Natural killer cell (primary cell): ENCODE measurements around the gene KLF3. TPM values are rescaled to one million over a fixed set of nuclear protein-coding genes. Genes with fewer than 3 reads are reported as not detected.

Experiments used
- ATAC-seq, 3 donors: fragments of 150-1000 bp in 2 of 3; fragments of 200-7000 bp in 1 of 3; cut with Tn5 transposase; 1 replicate in 1 of 3; 2 replicates in 2 of 3; pipeline ENCODE4 v1.10.0; 2021; ENCODE audit warnings: mild to moderate bottlenecking in 2 of 3, moderate library complexity in 2 of 3
- DNase-seq, 2 donors: peaks; one replicate each; pipeline versions ENCODE4 v3.0.0 to v3.0.0-alpha.2; 2013 to 2021; ENCODE audit warnings: mixed read lengths in 1 of 2
- H3K27ac ChIP-seq: one replicate; pipeline ENCODE4 v1.5.1; 2013; ENCODE audit warnings: mild to moderate bottlenecking, low read length
- H3K27me3 ChIP-seq: one replicate; pipeline ENCODE4 v1.6.1; 2013; ENCODE audit warnings: low read length; ENCODE audit not compliant: control insufficient read depth, insufficient read depth
- H3K36me3 ChIP-seq: one replicate; pipeline ENCODE4 v1.6.1; 2013; ENCODE audit warnings: low read length; ENCODE audit not compliant: control insufficient read depth, insufficient read depth
- H3K4me1 ChIP-seq: one replicate; pipeline ENCODE4 v1.6.1; 2013; ENCODE audit warnings: low read length; ENCODE audit not compliant: control insufficient read depth, insufficient read depth
- H3K4me3 ChIP-seq: one replicate; pipeline ENCODE4 v1.5.1; 2013; ENCODE audit warnings: low read length
- H3K9me3 ChIP-seq: one replicate; pipeline ENCODE4 v1.6.1; 2013; ENCODE audit warnings: low read length; ENCODE audit not compliant: control insufficient read depth, insufficient read depth
- H3K27ac Mint-ChIP-seq, 2 donors: one replicate each; pipeline ENCODE4 v1.8.0; 2022; ENCODE audit warnings: mild to moderate bottlenecking in 2 of 2, mixed read lengths in 2 of 2, moderate library complexity in 1 of 2
- H3K27me3 Mint-ChIP-seq, 2 donors: one replicate each; pipeline ENCODE4 v1.8.0; 2022; ENCODE audit warnings: low read depth in 2 of 2, mixed read lengths in 2 of 2
- H3K36me3 Mint-ChIP-seq: one replicate; pipeline ENCODE4 v1.8.0; 2022; ENCODE audit warnings: mixed read lengths
- H3K4me1 Mint-ChIP-seq, 2 donors: one replicate each; pipeline ENCODE4 v1.8.0; 2022; ENCODE audit warnings: mixed read lengths in 2 of 2
- H3K4me3 Mint-ChIP-seq: one replicate; pipeline ENCODE4 v1.8.0; 2022; ENCODE audit warnings: mild to moderate bottlenecking, moderate library complexity, mixed read lengths
- H3K9me3 Mint-ChIP-seq, 2 donors: one replicate each; pipeline ENCODE4 v1.8.0; 2022; ENCODE audit warnings: mixed read lengths in 2 of 2
- WGBS: methylation state at CpG from one replicate; pipeline ENCODE4 v1.1.7; 2013; ENCODE audit warnings: missing lambda C conversion rate; ENCODE audit not compliant: insufficient coverage; 5-methylcytosine and 5-hydroxymethylcytosine counted together
- intact Hi-C: fragments of 100-400 bp; cut with micrococcal nuclease; formaldehyde crosslinking; loops from one replicate; pipeline ENCODE4 v1.14.2; 2022
- total RNA-seq, 4 donors: library from RNA; stranded (reverse); fragments of 120-200 nt in 1 of 4; gene quantifications; one replicate each; pipeline versions ENCODE4 v1.2.3 to v1.2.4, GENCODE V29; 2013 to 2022
- TF ChIP-seq, protein P1 (sequence below): fragments of 200-600 bp; IDR thresholded peaks from one replicate; pipeline ENCODE4 v1.8.0; 2022; ENCODE audit warnings: antibody characterized with exemption

Gene KLF3
- total RNA-seq, 3 donors from 2014 or later (not counting 1 experiment from before 2014, with no cell fraction given) = 109 to 114 (median 112) TPM

DNA sequence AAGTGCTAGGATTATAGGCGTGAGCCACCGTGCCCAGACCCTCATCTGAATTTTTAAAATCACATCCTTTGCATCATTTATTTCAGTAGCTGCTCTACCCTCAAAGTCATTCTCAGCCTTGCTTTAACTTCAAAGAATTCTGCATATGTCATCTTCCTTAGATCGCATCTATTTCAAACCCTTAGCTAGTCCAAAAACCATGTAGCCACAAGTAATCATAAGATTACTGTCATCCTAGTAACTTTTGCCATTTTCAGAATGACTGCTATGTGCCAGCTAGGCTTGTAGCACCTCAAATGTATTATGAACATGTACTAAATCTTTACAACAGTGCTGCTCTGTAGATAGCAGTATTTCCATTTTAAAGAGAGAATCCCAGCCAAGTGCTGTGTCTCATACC lies 45.5 kb upstream of the KLF3 start:
- H3K27ac Mint-ChIP-seq = no peak overlapping the region
- no peak for ATAC-seq
- H3K36me3 ChIP-seq = no peaks in the 10 kb centered on the region
- H3K27ac ChIP-seq = no peak overlapping the region
- no peaks in the 10 kb centered on the region for H3K9me3 Mint-ChIP-seq
- no peak overlapping the region for H3K4me3 Mint-ChIP-seq
- no peak for DNase-seq
- no peaks in the 10 kb centered on the region for H3K36me3 Mint-ChIP-seq
- H3K4me1 Mint-ChIP-seq = peaks cover 0 to 11% of the 10 kb centered on the region in 2 donors
- TF ChIP-seq, protein P1, sequence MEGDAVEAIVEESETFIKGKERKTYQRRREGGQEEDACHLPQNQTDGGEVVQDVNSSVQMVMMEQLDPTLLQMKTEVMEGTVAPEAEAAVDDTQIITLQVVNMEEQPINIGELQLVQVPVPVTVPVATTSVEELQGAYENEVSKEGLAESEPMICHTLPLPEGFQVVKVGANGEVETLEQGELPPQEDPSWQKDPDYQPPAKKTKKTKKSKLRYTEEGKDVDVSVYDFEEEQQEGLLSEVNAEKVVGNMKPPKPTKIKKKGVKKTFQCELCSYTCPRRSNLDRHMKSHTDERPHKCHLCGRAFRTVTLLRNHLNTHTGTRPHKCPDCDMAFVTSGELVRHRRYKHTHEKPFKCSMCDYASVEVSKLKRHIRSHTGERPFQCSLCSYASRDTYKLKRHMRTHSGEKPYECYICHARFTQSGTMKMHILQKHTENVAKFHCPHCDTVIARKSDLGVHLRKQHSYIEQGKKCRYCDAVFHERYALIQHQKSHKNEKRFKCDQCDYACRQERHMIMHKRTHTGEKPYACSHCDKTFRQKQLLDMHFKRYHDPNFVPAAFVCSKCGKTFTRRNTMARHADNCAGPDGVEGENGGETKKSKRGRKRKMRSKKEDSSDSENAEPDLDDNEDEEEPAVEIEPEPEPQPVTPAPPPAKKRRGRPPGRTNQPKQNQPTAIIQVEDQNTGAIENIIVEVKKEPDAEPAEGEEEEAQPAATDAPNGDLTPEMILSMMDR = no peak
- no peaks in the 10 kb centered on the region for H3K27me3 Mint-ChIP-seq
- H3K4me3 ChIP-seq = no peak overlapping the region
- H3K27me3 ChIP-seq = no peaks in the 10 kb centered on the region
- WGBS = 75% methylated on average over 3 of the region's 3 CpGs
- H3K4me1 ChIP-seq = no peaks in the 10 kb centered on the region
- intact Hi-C loops = no loop called here
- no peaks in the 10 kb centered on the region for H3K9me3 ChIP-seq

DNA sequence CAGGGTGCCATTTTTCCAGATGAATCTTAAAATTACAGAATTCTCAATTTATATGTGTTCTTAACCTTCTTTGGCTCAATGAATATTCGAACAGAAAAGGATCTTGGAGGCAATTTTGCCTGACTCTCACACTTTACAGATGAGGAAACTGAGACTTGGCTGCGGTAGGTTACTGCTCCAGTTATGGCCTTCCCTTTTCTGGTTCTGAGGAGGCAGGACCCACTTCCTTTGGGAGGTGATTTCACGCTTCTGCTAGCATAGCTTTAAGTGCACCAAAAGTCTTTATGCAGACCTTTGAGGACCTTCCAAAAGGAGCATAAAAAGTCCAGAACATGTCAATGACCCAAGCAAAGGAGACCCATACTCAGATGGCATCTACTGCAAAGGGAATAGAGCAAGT lies 44.7 kb upstream of the KLF3 start:
- no peaks in the 10 kb centered on the region for H3K4me1 ChIP-seq
- no peaks in the 10 kb centered on the region for H3K36me3 ChIP-seq
- TF ChIP-seq, protein P1 = no peak
- no peaks in the 10 kb centered on the region for H3K9me3 ChIP-seq
- 77% methylated on average over 3 of the region's 3 CpGs for WGBS
- intact Hi-C loops = no loop called here
- no peak overlapping the region for H3K27ac ChIP-seq
- Mint-ChIP-seq H3K27me3 (no peaks in the 10 kb centered on the region), H3K4me3 (no peak overlapping the region), H3K36me3 (no peaks in the 10 kb centered on the region), H3K27ac (no peak overlapping the region), H3K9me3 (no peaks in the 10 kb centered on the region), H3K4me1 (peaks cover 0 to 11% of the 10 kb centered on the region in 2 donors)
- H3K4me3 ChIP-seq = no peak overlapping the region
- H3K27me3 ChIP-seq = no peaks in the 10 kb centered on the region
- no peak for DNase-seq
- ATAC-seq = no peak

DNA sequence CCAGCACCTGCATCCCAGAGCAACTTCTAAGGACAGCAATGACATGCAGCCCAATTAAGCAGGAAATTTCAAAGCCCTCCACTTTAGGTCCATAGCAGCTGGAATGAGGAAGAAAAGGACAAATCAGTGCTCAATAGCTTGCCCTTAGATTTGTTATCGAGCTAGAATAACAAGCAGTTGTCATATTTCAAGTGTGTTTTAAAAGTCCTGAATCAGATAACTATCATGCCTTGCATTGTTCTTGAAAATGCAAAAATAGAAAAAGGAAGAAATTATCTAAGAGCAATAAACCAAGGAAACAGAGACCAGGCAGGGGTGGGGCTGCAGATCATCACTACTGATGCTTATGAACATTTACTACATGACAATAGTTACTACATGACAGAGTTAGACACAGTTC lies 43.9 kb upstream of the KLF3 start:
- no peak for DNase-seq
- peak overlapping the region in 1 of 2 donors; percentile 31 for H3K27ac Mint-ChIP-seq
- no peaks in the 10 kb centered on the region for H3K9me3 Mint-ChIP-seq
- intact Hi-C loops = no loop called here
- H3K36me3 ChIP-seq = no peaks in the 10 kb centered on the region
- ATAC-seq = no peak
- no peaks in the 10 kb centered on the region for H3K36me3 Mint-ChIP-seq
- H3K27me3 Mint-ChIP-seq = no peaks in the 10 kb centered on the region
- H3K4me3 Mint-ChIP-seq = no peak overlapping the region
- H3K27ac ChIP-seq = no peak overlapping the region
- H3K4me1 Mint-ChIP-seq = peaks cover 0 to 11% of the 10 kb centered on the region in 2 donors
- 93% methylated on average over 1 of the region's 1 CpG for WGBS
- no peaks in the 10 kb centered on the region for H3K4me1 ChIP-seq
- no peaks in the 10 kb centered on the region for H3K9me3 ChIP-seq
- H3K4me3 ChIP-seq = no peak overlapping the region
- H3K27me3 ChIP-seq = no peaks in the 10 kb centered on the region
- TF ChIP-seq, protein P1 = no peak

DNA sequence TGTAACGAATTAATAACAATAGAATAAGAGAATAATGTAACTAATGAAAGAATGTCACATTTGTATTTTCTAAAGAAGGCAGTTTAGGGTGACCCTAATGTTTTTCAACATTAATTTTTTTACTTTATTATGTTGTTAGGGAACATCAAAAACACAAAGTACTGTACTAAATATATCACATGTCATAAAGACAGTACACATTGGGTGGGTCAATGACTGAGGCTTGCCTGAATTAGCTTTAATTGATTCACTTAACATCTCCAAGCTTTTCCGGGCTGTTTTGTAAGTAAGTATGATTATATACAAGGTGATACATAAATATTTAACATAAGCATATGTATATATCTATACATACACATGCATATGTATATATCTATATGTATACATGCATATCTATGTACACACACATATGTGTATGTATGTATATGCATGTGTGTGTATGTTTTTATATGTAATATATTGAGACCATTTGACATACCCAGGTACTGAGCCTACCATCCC lies 43.4 kb upstream of the KLF3 start:
- Mint-ChIP-seq H3K4me3 (no peak overlapping the region), H3K27me3 (no peaks in the 10 kb centered on the region), H3K36me3 (no peaks in the 10 kb centered on the region), H3K4me1 (peaks cover 0 to 11% of the 10 kb centered on the region in 2 donors), H3K27ac (peak overlapping the region in 1 of 2 donors; percentile 31), H3K9me3 (no peaks in the 10 kb centered on the region)
- intact Hi-C loops = no loop called here
- no peaks in the 10 kb centered on the region for H3K9me3 ChIP-seq
- WGBS = no CpG with 5 or more reads among the region's 2 CpGs
- no peaks in the 10 kb centered on the region for H3K36me3 ChIP-seq
- TF ChIP-seq, protein P1 = no peak
- H3K4me1 ChIP-seq = no peaks in the 10 kb centered on the region
- no peaks in the 10 kb centered on the region for H3K27me3 ChIP-seq
- no peak overlapping the region for H3K4me3 ChIP-seq
- no peak for ATAC-seq
- H3K27ac ChIP-seq = no peak overlapping the region
- no peak for DNase-seq
